HT1080 (cell line): Measurements from ENCODE around the gene UROC1. TPM values are rescaled to one million over a fixed set of nuclear protein-coding genes. Genes with fewer than 3 reads are reported as not detected.
"Not testable (repeated sequence)": the region's sequence is repeated elsewhere in the genome, so short reads cannot be mapped to it uniquely, and the experiment has no call there.

Experiments
- DNase-seq: peaks from one replicate; pipeline ENCODE4 v3.0.0-alpha.2; 2015; ENCODE audit warnings: low read depth
- total RNA-seq: library from RNA; depleted of rRNA; stranded (reverse); fragments of >200 nt; shearing (Covaris generic); gene quantifications from 2 replicates; pipeline ENCODE4 v1.2.3, GENCODE V29; 2014

UROC1 gene
- total RNA-seq, 1 experiment from 2014 or later = 0.03 TPM

GRCh38 chr3:126547721-126548120, 30.1 kb upstream of the UROC1 start:
- no peak for DNase-seq

GRCh38 chr3:126546549-126547239, 29.1 kb upstream of the UROC1 start:
- no peak for DNase-seq

DNA sequence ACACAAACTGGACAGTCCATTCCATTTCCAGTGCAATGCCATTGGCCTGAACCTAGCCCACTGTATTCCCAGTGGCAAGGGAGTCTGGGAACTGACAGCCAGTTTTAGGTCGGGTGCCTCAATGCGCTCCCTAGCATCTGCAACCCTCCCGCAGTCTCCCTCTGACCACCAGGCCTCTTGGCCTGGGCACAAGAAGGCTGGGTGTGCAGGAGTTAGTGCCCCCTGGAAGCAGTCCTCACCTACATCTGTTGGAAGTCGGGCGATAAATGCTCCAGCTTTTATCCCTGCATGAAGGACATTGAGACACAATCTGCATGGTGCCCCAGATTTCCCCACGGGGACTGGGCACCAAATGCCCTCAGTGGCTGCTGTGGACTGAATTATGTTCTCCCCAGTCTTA, 28.4 kb upstream of the UROC1 start:
- no peak for DNase-seq

- DNase-seq = no peak
Observed at GRCh38 chr3:126545544-126545943, 28.0 kb upstream of the UROC1 start.

- no peak for DNase-seq
Observed at GRCh38 chr3:126544596-126545281, 27.2 kb upstream of the UROC1 start.

DNA sequence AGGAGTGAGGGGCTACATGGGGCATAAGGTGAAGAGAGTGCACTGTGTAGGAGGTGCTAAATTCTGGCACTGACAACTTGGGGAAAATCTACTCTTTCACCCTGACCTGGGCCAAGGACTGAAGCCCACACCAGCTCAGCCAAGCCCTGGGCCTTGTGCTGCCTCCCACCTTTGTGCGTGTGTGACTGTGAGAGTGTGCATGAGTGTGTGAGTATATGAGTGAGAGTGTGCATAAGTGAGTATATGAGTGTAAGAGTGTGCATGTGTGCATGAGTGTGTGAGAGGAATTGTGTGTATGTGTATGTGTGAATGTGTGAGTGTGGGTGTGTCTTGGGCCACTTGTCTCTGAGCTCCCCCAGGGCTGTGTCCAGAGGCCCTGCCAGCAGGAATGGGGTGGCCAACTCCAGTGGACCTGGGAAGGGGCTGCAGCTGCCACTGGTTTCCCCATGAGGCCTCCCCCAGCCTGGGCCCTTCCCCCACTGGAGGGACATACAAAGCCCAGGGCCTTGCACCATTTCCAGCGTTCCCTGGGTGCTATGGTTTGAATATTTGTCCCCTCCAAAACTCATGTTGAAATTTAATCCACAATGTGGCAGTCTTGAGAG, 26.0 kb upstream of the UROC1 start:
- no peak for DNase-seq

DNA sequence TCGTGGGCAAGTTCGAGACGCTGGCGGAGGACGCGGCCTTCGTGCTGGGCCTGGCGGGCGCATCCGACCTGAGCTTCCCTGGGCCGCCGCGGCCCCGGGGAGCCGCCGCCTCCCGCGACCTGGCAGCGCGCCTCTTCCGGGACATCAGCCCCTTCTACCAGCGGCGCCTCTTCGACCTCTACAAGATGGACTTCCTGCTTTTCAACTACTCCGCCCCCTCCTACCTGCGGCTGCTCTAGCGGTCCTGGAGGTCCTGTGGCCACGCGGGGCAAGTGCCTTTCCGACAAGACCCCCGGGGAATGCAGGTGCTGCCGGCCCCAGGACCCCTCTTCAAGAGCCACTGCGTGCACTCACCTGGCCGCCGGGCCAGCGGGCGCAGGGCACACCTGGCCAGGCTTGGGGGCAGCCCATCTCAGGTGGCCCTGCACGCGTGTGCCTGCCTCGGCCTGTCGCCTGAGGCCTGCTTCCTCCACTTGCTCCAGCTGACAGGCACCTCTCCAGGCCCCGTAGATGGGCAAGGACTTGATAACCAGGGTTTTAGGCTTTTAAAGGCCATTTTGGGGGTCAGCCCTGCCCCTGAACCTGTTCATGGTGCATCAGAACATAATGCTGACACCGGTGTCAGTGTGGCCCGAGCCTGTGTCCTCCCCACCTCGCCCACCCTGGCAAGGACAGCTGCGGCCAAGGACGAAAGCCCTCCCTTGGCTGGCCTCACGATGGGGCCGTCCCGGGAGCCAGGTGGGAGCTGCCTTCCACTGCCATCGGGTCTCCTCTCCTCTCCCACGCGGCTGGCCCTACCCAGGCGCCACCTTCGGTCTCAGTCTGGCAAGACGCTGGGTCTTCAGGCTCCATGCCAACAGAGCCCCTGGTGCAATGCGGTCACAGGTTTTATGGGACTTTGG, 25.0 kb upstream of the UROC1 start:
- DNase-seq = no peak

DNA sequence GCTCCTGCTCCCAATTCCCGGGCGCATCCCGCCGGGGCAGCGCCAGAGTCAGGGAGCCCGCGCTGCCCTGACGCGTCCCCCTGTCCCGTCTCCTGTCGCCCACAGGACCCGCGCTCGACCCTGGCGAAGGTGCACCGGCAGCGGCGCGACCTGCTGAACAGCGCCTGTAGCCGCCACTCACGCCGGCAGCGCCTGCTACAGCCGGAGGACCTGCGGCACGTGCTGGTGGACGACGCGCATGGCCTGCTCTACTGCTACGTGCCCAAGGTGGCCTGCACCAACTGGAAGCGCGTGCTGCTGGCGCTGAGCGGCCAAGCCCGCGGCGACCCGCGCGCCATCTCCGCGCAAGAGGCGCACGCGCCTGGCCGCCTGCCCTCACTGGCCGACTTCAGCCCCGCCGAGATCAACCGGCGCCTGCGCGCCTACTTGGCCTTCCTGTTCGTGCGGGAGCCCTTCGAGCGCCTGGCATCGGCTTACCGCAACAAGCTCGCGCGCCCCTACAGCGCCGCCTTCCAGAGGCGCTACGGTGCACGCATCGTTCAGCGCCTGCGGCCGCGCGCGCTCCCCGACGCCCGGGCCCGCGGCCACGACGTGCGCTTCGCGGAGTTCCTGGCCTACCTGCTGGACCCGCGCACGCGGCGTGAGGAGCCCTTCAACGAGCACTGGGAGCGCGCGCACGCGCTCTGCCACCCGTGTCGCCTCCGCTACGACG, 24.2 kb upstream of the UROC1 start:
- no peak for DNase-seq

GRCh38 chr3:126540951-126541627, 23.5 kb upstream of the UROC1 start:
- no peak for DNase-seq

DNA sequence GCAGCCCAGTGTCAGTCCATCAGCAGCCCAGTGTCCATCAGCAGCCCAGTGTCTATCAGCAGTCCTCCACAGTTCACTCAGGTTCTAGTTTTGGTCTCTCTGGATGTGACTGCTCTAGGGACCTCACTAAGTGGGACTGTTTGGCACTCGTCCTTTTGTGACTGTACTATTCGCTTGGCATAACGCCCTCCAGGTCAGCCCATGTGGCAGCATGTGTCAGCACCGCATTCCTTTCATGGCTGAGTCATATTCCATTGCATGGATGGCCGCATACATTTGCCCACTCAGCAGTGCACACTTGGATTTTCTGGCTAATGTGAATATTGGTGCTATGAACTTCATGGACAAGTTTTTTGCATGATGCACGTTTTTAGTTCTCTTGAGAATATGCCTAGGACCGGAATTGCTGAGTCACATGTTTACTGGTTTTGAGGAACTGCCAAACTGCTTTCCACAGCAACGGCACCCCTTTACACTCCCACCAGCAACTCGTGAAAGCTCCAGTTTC, 22.8 kb upstream of the UROC1 start:
- peak; percentile 93 for DNase-seq

DNA sequence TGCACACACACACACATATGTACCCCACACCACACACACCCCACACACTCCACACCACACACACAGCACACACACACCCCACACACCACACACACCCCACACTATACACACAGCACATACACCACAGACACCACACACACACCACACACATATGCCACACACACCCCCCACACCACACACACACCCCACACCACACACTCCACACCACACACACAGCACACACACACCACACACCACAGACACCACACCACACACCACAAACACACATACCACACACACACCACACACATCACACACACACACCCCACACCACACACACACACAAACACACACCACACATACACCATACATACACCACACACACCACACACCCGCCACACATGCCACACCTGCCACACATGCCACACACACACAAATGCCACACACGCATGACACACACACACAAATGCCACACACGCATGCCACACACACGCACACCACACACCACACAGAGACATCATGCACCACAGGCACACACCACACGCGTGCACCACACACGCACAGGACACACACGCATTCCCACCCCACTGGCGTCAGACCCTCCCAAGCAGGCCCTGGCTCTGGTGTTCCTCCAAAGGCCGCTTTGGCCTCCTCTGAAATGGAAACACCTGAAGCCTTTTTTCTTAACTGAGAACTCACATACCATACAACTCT, 22.1 kb upstream of the UROC1 start:
- no peak for DNase-seq

- DNase-seq = no peak
Observed at GRCh38 chr3:126538966-126539365, 21.4 kb upstream of the UROC1 start.

DNA sequence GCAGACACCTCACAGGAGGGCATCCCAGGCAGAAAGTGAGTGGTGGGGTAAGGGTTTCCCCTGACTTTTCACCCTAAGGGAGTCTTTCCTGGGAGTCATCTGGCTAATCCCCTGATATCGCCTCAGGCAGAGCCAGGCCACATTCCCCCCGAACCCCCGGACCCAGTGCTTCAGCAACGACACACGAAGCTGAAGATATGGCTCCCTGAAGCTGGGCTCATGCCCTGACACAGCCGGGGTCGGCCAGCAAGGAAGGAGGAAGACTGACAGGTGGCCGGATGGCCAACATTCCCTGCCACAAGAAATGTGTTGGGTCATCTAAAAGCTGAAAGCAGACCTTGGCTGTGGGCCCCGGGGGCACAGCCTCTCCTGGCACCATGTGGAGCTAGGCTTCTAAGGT, 20.7 kb upstream of the UROC1 start:
- no peak for DNase-seq

DNA sequence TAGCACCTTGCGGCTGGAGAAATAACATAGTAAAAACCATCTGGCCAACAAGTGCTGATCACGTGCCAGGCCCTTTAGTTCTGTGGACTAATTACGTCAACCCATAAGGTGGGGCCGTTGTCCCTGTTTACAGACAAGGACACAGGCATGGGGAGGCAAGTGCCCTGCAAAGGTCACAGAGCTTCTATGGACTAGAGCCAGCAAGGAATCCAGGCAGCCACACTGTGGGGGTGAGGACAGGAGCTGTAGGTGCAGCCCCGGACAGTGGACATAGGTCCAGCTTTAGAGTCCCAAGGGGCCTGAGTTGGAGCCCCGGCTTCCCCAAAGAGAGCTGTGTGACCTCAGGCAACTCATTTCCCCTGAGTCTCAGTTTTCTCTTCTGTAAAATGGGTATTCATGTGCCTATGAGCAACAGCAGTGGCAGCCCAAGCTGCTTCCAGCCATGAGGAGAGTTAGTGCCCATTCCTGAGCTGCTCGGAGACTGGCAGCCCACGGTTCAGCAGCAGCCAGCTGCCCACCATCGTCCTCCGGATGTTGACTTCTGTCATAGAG, 20.2 kb upstream of the UROC1 start:
- DNase-seq = no peak

- no peak for DNase-seq
Observed at GRCh38 chr3:126537116-126537729, 19.6 kb upstream of the UROC1 start.

DNA sequence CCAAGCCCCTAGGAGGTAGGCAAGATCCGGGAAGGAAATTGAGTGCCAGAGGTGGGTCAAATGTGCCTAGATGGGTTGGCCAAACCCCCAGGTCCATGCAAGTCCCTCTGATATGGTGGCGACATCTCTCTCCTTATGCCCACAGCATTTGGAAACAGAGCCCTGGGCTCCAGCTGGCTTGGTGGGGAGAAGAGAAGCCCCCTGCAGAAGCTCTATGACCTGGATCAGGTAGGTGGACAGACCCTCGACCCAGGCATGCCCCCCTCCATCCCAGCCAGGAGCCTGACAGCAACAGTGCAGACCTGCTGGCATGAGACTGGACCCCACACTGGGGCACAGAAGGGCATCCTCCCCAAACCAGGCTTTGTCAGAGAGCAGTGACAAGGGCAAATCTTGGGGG, 18.6 kb upstream of the UROC1 start:
- no peak for DNase-seq

- DNase-seq = no peak
Observed at GRCh38 chr3:126535636-126536035, 18.1 kb upstream of the UROC1 start.

- DNase-seq = not testable (repeated sequence)
Observed at GRCh38 chr3:126534716-126535115, 17.1 kb upstream of the UROC1 start.

- DNase-seq = no peak
Observed at GRCh38 chr3:126533506-126533905, 15.9 kb upstream of the UROC1 start.
